LoVo (cell line): ENCODE data around the gene PRR36.

Experiments
- DNase-seq: peaks from one replicate; pipeline ENCODE4 v3.0.0-alpha.2; 2016; ENCODE audit warnings: low spot score

Gene PRR36

GRCh38 chr19:7912697-7913564 is 38.7 kb upstream of the PRR36 start:
- DNase-seq, result no peak

- DNase-seq, result no peak
These were observed 38.0 kb upstream of the PRR36 start for GRCh38 chr19:7912144-7912696.

GRCh38 chr19:7911508-7912143 is 37.4 kb upstream of the PRR36 start:
- no peak for DNase-seq

- DNase-seq, result no peak
These were observed 36.4 kb upstream of the PRR36 start for GRCh38 chr19:7910321-7911161.

GRCh38 chr19:7909471-7910067 is 35.4 kb upstream of the PRR36 start:
- no peak for DNase-seq

GRCh38 chr19:7908742-7909461 is 34.7 kb upstream of the PRR36 start:
- DNase-seq, result no peak

GRCh38 chr19:7908078-7908699 is 34.0 kb upstream of the PRR36 start:
- DNase-seq, result no peak

- DNase-seq, result no peak
These were observed 33.4 kb upstream of the PRR36 start for GRCh38 chr19:7907544-7907943.

- no peak for DNase-seq
These were observed 32.9 kb upstream of the PRR36 start for GRCh38 chr19:7907122-7907521.

GRCh38 chr19:7905859-7906258 is 31.7 kb upstream of the PRR36 start:
- no peak for DNase-seq

GRCh38 chr19:7905268-7905667 is 31.1 kb upstream of the PRR36 start:
- DNase-seq, result no peak

GRCh38 chr19:7904074-7905020 is 30.2 kb upstream of the PRR36 start:
- DNase-seq, result peak; percentile 55

GRCh38 chr19:7903244-7904073 is 29.3 kb upstream of the PRR36 start, which contains the start of gene MAP2K7:
MAP2K7 (plus strand) TSS chr19:7903877; CDS start chr19:7903945, 68 bp downstream.
- DNase-seq, result peak; percentile 99

GRCh38 chr19:7902796-7903243 is 28.6 kb upstream of the PRR36 start:
- DNase-seq, result peak; percentile 41

- DNase-seq, result no peak
These were observed 27.1 kb upstream of the PRR36 start for GRCh38 chr19:7901337-7901736.

- peak; percentile 9 for DNase-seq
These were observed 26.7 kb upstream of the PRR36 start for GRCh38 chr19:7900931-7901330.

GRCh38 chr19:7900401-7900870 is 26.2 kb upstream of the PRR36 start:
- no peak for DNase-seq

- DNase-seq, result no peak
These were observed 25.7 kb upstream of the PRR36 start for GRCh38 chr19:7899751-7900378.
